Fibroblast of villous mesenchyme (primary cell): ENCODE results near the gene PPP4C. TPM values are rescaled to one million over a fixed set of nuclear protein-coding genes. Genes with fewer than 3 reads are reported as not detected.

Experiments
- DNase-seq: peaks from one replicate; pipeline ENCODE4 v3.0.0-alpha.2; 2010; ENCODE audit warnings: low read depth
- H3K4me3 ChIP-seq: 2 replicates; pipeline ENCODE4 v1.5.1; 2011; ENCODE audit warnings: low read depth, mild to moderate bottlenecking, low read length
- CTCF ChIP-seq: IDR thresholded peaks from 2 replicates; pipeline ENCODE4 v1.5.1; 2012; ENCODE audit warnings: low read depth, mild to moderate bottlenecking, low read length; ENCODE audit not compliant: insufficient read depth
- total RNA-seq: library from RNA; depleted of rRNA; stranded (reverse); fragments of >200 nt; gene quantifications from 2 replicates; pipeline ENCODE4 v1.2.3, GENCODE V29; 2012

Gene PPP4C
- total RNA-seq, 1 donor = 209 TPM

- H3K4me3 ChIP-seq = no peak overlapping the region
- no peak for TF ChIP-seq CTCF
- no peak for DNase-seq
Measured at GRCh38 chr16:30079480-30079879, 3.7 kb downstream of the PPP4C start.

GRCh38 chr16:30082545-30083090 is 6.8 kb downstream of the PPP4C start:
- no peak for TF ChIP-seq CTCF
- no peak for DNase-seq
- H3K4me3 ChIP-seq = no peak overlapping the region

- no peak for DNase-seq
- H3K4me3 ChIP-seq = no peak overlapping the region
- no peak for TF ChIP-seq CTCF
Measured at GRCh38 chr16:30083216-30084055, 7.6 kb downstream of the PPP4C start.

GRCh38 chr16:30084096-30084815 is 8.5 kb downstream of the PPP4C start:
- TF ChIP-seq CTCF = no peak
- DNase-seq = no peak
- H3K4me3 ChIP-seq = no peak overlapping the region

- no peak overlapping the region for H3K4me3 ChIP-seq
- no peak for TF ChIP-seq CTCF
- peak; percentile 40 for DNase-seq
Measured at GRCh38 chr16:30084816-30085159, 9.0 kb downstream of the PPP4C start.

GRCh38 chr16:30085247-30085646 is 9.5 kb downstream of the PPP4C start:
- no peak overlapping the region for H3K4me3 ChIP-seq
- TF ChIP-seq CTCF = no peak
- DNase-seq = no peak
